ENCODE results near the gene TCF25.

GRCh38 chr16:89910717-89911354 lies 37.4 kb downstream of the TCF25 start:
- TF ChIP-seq POLR2A (IDR thresholded peaks at IDR 0.05) (no peak), CTCF (IDR thresholded peaks at IDR 0.05) (no peak)

Data from esophagus squamous epithelium (tissue), 4 donors.